H9 (cell line): Measurements from ENCODE around the gene ADGB. TPM values are rescaled to one million over a fixed set of nuclear protein-coding genes. Genes with fewer than 3 reads are reported as not detected.

ENCODE experiments used
- DNase-seq: peaks from one replicate; pipeline ENCODE4 v3.0.0-alpha.2; 2017
- H2AFZ ChIP-seq: one replicate; pipeline ENCODE4 v1.6.1; 2013; ENCODE audit warnings: mild to moderate bottlenecking, low read length, control low read depth, moderate library complexity
- H2AK5ac ChIP-seq: 2 replicates; pipeline ENCODE4 v1.6.1; 2013; ENCODE audit warnings: low read length, control low read depth, mixed read lengths; ENCODE audit not compliant: insufficient read length
- H2BK120ac ChIP-seq: one replicate; pipeline ENCODE4 v1.6.1; 2013; ENCODE audit warnings: low read depth, mild to moderate bottlenecking, low read length, control low read depth, inconsistent platforms; ENCODE audit not compliant: poor library complexity, severe bottlenecking
- H2BK12ac ChIP-seq: 2 replicates; pipeline ENCODE4 v1.6.1; 2013; ENCODE audit warnings: low read length, control low read depth, mixed read lengths, low read depth; ENCODE audit not compliant: insufficient read length
- H2BK15ac ChIP-seq: 2 replicates; pipeline ENCODE4 v1.6.1; 2013; ENCODE audit warnings: low read depth, low read length, control low read depth
- H2BK20ac ChIP-seq: one replicate; pipeline ENCODE4 v1.6.1; 2013; ENCODE audit warnings: low read depth, mild to moderate bottlenecking, low read length, control low read depth, inconsistent platforms; ENCODE audit not compliant: poor library complexity, severe bottlenecking
- H2BK5ac ChIP-seq: 2 replicates; pipeline ENCODE4 v1.6.1; 2013; ENCODE audit warnings: low read length, control low read depth, mixed read lengths; ENCODE audit not compliant: insufficient read length
- H3K14ac ChIP-seq: 2 replicates; pipeline ENCODE4 v1.6.1; 2013; ENCODE audit warnings: low read length, control low read depth; ENCODE audit not compliant: insufficient read depth
- H3K18ac ChIP-seq: 2 replicates; pipeline ENCODE4 v1.6.1; 2013; ENCODE audit warnings: low read depth, mild to moderate bottlenecking, mixed read lengths, low read length, control low read depth; ENCODE audit not compliant: insufficient read length
- H3K23ac ChIP-seq: 2 replicates; pipeline ENCODE4 v1.6.1; 2013; ENCODE audit warnings: low read length, control low read depth, mixed read lengths, low read depth; ENCODE audit not compliant: insufficient read length
- H3K23me2 ChIP-seq: 2 replicates; pipeline ENCODE4 v1.6.1; 2013; ENCODE audit warnings: low read depth, mild to moderate bottlenecking, mixed read lengths, low read length, control low read depth; ENCODE audit not compliant: insufficient read length, poor library complexity, severe bottlenecking
- H3K27ac ChIP-seq: 2 replicates; pipeline ENCODE4 v1.5.1; 2013; ENCODE audit warnings: low read length, control low read depth, mixed read lengths, low read depth; ENCODE audit not compliant: insufficient read length
- H3K27me3 ChIP-seq: 2 replicates; pipeline ENCODE4 v1.6.1; 2013; ENCODE audit warnings: low read length, control low read depth, inconsistent platforms; ENCODE audit not compliant: insufficient read depth
- H3K4ac ChIP-seq: 2 replicates; pipeline ENCODE4 v1.6.1; 2013; ENCODE audit warnings: low read depth, mild to moderate bottlenecking, control low read depth, inconsistent platforms, low read length, moderate library complexity
- H3K4me1 ChIP-seq: 2 replicates; pipeline ENCODE4 v1.6.1; 2013; ENCODE audit warnings: low read length, control low read depth, inconsistent platforms; ENCODE audit not compliant: insufficient read depth
- H3K4me2 ChIP-seq: 2 replicates; pipeline ENCODE4 v1.6.1; 2013; ENCODE audit warnings: low read length, control low read depth, mixed read lengths; ENCODE audit not compliant: insufficient read length, insufficient read depth
- H3K56ac ChIP-seq: 2 replicates; pipeline ENCODE4 v1.6.1; 2013; ENCODE audit warnings: low read depth, mild to moderate bottlenecking, mixed read lengths, low read length, control low read depth; ENCODE audit not compliant: insufficient read length
- H3K79me1 ChIP-seq: 2 replicates; pipeline ENCODE4 v1.6.1; 2013; ENCODE audit warnings: low read depth, mild to moderate bottlenecking, moderate library complexity, low read length, control low read depth, inconsistent platforms; ENCODE audit not compliant: insufficient read depth, poor library complexity, severe bottlenecking
- H3K79me2 ChIP-seq: 2 replicates; pipeline ENCODE4 v1.6.1; 2013; ENCODE audit warnings: low read length, control low read depth, inconsistent platforms; ENCODE audit not compliant: insufficient read depth
- H3K9ac ChIP-seq: 2 replicates; pipeline ENCODE4 v1.6.1; 2013; ENCODE audit warnings: low read length, control low read depth, mixed read lengths; ENCODE audit not compliant: insufficient read length; ENCODE audit errors: extremely low read depth
- H3K9me3 ChIP-seq: one replicate; pipeline ENCODE4 v1.6.1; 2013; ENCODE audit warnings: low read depth, low read length, inconsistent platforms; ENCODE audit not compliant: control insufficient read depth
- H3T11ph ChIP-seq: one replicate; pipeline ENCODE4 v1.6.1; 2013; ENCODE audit warnings: mild to moderate bottlenecking, low read length, control low read depth, inconsistent platforms
- H4K20me1 ChIP-seq: one replicate; pipeline ENCODE4 v1.6.1; 2013; ENCODE audit not compliant: control insufficient read depth, insufficient read length, insufficient read depth
- H4K5ac ChIP-seq: 2 replicates; pipeline ENCODE4 v1.6.1; 2013; ENCODE audit warnings: low read depth, mild to moderate bottlenecking, mixed read lengths, low read length, control low read depth; ENCODE audit not compliant: insufficient read length
- H4K8ac ChIP-seq: replicated peaks from 2 replicates; pipeline ENCODE4 v1.6.1; 2013; ENCODE audit warnings: low read length, control low read depth, mixed read lengths, low read depth; ENCODE audit not compliant: insufficient read length
- H4K91ac ChIP-seq: 2 replicates; pipeline ENCODE4 v1.6.1; 2013; ENCODE audit warnings: low read depth, mild to moderate bottlenecking, moderate library complexity, mixed read lengths, low read length, control low read depth; ENCODE audit not compliant: insufficient read length
- H3K27ac Mint-ChIP-seq, 3 experiments: 2 replicates in 2 of 3; 3 replicates in 1 of 3; pipeline ENCODE4 v1.8.0; 2020 to 2021; ENCODE audit warnings: mixed read lengths in 3 of 3, mild to moderate bottlenecking in 1 of 3, moderate library complexity in 1 of 3
- H3K27me3 Mint-ChIP-seq: 2 replicates; pipeline ENCODE4 v1.8.0; 2021; ENCODE audit warnings: low read depth, mild to moderate bottlenecking, moderate library complexity, mixed read lengths
- H3K36me3 Mint-ChIP-seq, 3 experiments: 2 replicates in 2 of 3; 3 replicates in 1 of 3; pipeline ENCODE4 v1.8.0; 2020 to 2021; ENCODE audit warnings: low read depth in 3 of 3, mixed read lengths in 3 of 3; ENCODE audit not compliant: insufficient read depth in 1 of 3
- H3K4me1 Mint-ChIP-seq, 2 experiments: 2 replicates each; pipeline ENCODE4 v1.8.0; 2020; ENCODE audit warnings: mixed read lengths in 2 of 2
- H3K4me3 Mint-ChIP-seq, 2 experiments: 2 replicates in 1 of 2; 3 replicates in 1 of 2; pipeline ENCODE4 v1.8.0; 2020 to 2021; ENCODE audit warnings: mild to moderate bottlenecking in 2 of 2, mixed read lengths in 2 of 2, moderate library complexity in 1 of 2
- H3K9me3 Mint-ChIP-seq, 2 experiments: 2 replicates in 1 of 2; 3 replicates in 1 of 2; pipeline ENCODE4 v1.8.0; 2020; ENCODE audit warnings: mild to moderate bottlenecking in 2 of 2, mixed read lengths in 2 of 2, moderate library complexity in 1 of 2
- WGBS: extraction: QIAGEN DNeasy Blood & Tissue Kit; methylation state at CpG from one replicate; pipeline ENCODE4 v1.1.7; 2013; ENCODE audit warnings: missing lambda C conversion rate, low lambda C conversion rate, mixed read lengths; ENCODE audit not compliant: insufficient read length; ENCODE audit errors: extremely low coverage; 5-methylcytosine and 5-hydroxymethylcytosine counted together
- total RNA-seq: library from RNA; stranded (reverse); gene quantifications from 2 replicates; pipeline ENCODE4 v1.2.1, GENCODE V29; 2021
- TF ChIP-seq, protein P1 (sequence below): fragments of 200-600 bp; sonication (generic); conservative IDR thresholded peaks from 3 replicates; pipeline ENCODE4 v1.8.0; 2021; ENCODE audit warnings: antibody characterized with exemption, mild to moderate bottlenecking

ADGB gene
- total RNA-seq, 1 experiment from 2014 or later = not detected

DNA sequence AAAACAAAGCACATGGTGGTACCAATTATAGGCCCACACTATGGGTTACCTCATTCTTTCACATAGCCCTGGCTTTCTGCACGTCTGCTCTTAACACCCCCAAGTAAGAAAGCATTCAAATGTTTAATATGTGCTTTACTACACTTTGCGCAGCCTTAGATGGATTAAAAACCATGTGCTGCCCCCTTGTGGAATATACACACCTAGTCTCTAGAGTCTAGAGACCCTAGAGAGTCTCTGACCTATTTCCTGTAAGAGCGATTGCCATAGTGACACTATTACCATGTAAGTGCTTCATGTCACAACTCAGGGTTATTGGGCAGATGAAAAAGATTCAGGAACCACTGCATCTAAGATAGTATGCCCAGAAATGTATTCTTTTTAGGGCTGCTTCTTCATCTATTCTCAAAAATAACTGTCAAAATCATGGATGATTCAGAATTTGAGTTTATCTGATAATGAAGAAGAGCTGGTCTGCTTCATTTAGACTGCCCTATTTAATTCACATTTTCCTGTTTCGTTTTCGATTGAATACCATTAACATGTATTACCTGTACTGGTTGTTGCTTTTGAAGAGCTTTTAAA, 186.3 kb downstream of the ADGB start:
- TF ChIP-seq, protein P1, sequence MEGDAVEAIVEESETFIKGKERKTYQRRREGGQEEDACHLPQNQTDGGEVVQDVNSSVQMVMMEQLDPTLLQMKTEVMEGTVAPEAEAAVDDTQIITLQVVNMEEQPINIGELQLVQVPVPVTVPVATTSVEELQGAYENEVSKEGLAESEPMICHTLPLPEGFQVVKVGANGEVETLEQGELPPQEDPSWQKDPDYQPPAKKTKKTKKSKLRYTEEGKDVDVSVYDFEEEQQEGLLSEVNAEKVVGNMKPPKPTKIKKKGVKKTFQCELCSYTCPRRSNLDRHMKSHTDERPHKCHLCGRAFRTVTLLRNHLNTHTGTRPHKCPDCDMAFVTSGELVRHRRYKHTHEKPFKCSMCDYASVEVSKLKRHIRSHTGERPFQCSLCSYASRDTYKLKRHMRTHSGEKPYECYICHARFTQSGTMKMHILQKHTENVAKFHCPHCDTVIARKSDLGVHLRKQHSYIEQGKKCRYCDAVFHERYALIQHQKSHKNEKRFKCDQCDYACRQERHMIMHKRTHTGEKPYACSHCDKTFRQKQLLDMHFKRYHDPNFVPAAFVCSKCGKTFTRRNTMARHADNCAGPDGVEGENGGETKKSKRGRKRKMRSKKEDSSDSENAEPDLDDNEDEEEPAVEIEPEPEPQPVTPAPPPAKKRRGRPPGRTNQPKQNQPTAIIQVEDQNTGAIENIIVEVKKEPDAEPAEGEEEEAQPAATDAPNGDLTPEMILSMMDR = peak; percentile 77
- no peaks in the 10 kb centered on the region for H3K79me1 ChIP-seq
- no peak overlapping the region for H3K4me2 ChIP-seq
- no peak overlapping the region for H3K27ac Mint-ChIP-seq
- H3K14ac ChIP-seq = no peak overlapping the region
- no peak overlapping the region for H2BK12ac ChIP-seq
- H3K27ac ChIP-seq = no peak overlapping the region
- no peak overlapping the region for H4K5ac ChIP-seq
- H3K9ac ChIP-seq = no peak overlapping the region
- H4K8ac ChIP-seq = no peak overlapping the region
- H2AK5ac ChIP-seq = no peak overlapping the region
- no peaks in the 10 kb centered on the region for H3K36me3 Mint-ChIP-seq
- H3K27me3 ChIP-seq = no peaks in the 10 kb centered on the region
- H3K4ac ChIP-seq = no peak overlapping the region
- no peaks in the 10 kb centered on the region for H3K27me3 Mint-ChIP-seq
- DNase-seq = no peak
- WGBS = no CpG with 5 or more reads among the region's 5 CpGs
- no peaks in the 10 kb centered on the region for H3K9me3 Mint-ChIP-seq
- no peak overlapping the region for H3T11ph ChIP-seq
- H4K20me1 ChIP-seq = no peaks in the 10 kb centered on the region
- H3K56ac ChIP-seq = no peak overlapping the region
- H2BK120ac ChIP-seq = no peak overlapping the region
- no peak overlapping the region for H3K4me3 Mint-ChIP-seq
- H3K18ac ChIP-seq = no peak overlapping the region
- no peaks in the 10 kb centered on the region for H3K79me2 ChIP-seq
- no peak overlapping the region for H2AFZ ChIP-seq
- no peak overlapping the region for H3K23ac ChIP-seq
- H2BK5ac ChIP-seq = no peak overlapping the region
- no peaks in the 10 kb centered on the region for H3K4me1 ChIP-seq
- H4K91ac ChIP-seq = no peak overlapping the region
- H3K4me1 Mint-ChIP-seq = peaks cover 0 to 6% of the 10 kb centered on the region in 2 experiments; a peak in 3 of 4 replicates
- no peaks in the 10 kb centered on the region for H3K9me3 ChIP-seq
- H2BK15ac ChIP-seq = no peak overlapping the region
- no peaks in the 10 kb centered on the region for H3K23me2 ChIP-seq
- no peak overlapping the region for H2BK20ac ChIP-seq
